HG02623 (cell line): ENCODE data around the gene FAM240B.

Experiments used
- ATAC-seq: cut with Tn5 transposase; IDR thresholded peaks from one replicate; pipeline ENCODE4 v1.9.1; 2021; ENCODE audit warnings: moderate library complexity; ENCODE audit not compliant: unreplicated experiment

Gene FAM240B

GRCh38 chr9:38700695-38701094 is 19.2 kb downstream of the FAM240B start:
- ATAC-seq, result no peak

GRCh38 chr9:38699337-38699736 is 20.6 kb downstream of the FAM240B start:
- ATAC-seq, result no peak

- ATAC-seq, result no peak
Observed at GRCh38 chr9:38697776-38698300, 22.1 kb downstream of the FAM240B start.

- ATAC-seq, result no peak
Observed at GRCh38 chr9:38696999-38697398, 22.9 kb downstream of the FAM240B start.

- ATAC-seq, result no peak
Observed at GRCh38 chr9:38694676-38695075, 25.3 kb downstream of the FAM240B start.

DNA sequence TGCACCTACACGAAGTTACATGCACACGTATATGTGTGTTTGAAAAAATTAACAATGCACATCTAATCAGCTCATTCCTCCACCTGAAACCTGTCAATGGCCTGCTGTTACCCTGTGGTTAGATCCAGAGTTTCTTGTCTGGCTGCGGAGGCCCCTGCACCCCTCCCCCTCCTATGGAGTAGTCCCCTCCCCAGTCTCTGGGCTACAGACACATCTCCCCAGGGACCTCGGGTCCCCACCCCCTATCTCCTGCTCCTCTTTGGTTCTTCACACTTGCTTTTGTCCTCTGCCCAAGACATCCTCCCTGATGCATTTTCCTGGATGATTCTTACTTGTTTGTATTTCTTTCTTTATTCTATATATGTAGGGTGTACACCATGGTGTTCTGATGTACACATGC is 27.2 kb downstream of the FAM240B start:
- ATAC-seq, result no peak

- no peak for ATAC-seq
Observed at GRCh38 chr9:38690574-38690973, 29.4 kb downstream of the FAM240B start.

DNA sequence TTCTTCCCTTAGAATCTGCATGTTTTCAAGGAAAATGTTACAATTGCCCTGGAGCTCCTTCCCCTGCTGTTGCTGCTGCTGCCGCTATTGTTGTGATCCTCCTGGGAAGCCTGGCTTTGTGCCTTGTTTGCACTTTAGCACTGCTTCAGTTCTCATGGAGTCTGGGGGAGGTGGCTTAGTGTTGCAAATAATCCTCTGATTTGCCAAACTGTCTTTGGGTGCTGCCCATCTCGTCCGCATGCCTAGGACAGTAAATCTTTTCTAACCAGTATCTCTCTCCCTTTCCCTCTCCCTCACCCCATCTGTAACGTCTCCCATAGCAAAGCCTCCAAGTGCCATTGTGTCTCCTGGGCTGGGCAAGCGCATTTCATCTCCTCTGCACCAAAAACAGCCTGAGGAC is 30.3 kb downstream of the FAM240B start:
- ATAC-seq, result no peak

DNA sequence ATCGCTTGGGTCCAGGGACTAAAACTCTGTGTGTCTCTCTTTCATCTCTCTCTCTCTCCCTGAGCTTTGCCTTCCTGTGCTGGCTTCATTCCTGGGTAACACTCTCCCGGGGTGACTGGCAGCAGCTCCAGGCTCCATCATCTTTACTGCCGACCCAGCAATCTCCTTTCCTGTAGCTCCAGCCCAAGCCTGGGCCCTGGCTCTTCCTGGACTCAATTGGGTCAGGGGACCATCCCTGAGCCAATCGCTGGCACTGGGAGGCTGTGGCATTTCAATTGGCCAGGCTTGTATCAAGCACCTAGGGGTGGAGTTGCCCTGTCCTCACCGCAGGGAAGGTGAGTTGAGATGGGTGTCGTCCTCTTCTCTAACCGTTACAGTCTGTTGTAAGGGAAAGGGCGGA is 31.9 kb downstream of the FAM240B start:
- no peak for ATAC-seq

DNA sequence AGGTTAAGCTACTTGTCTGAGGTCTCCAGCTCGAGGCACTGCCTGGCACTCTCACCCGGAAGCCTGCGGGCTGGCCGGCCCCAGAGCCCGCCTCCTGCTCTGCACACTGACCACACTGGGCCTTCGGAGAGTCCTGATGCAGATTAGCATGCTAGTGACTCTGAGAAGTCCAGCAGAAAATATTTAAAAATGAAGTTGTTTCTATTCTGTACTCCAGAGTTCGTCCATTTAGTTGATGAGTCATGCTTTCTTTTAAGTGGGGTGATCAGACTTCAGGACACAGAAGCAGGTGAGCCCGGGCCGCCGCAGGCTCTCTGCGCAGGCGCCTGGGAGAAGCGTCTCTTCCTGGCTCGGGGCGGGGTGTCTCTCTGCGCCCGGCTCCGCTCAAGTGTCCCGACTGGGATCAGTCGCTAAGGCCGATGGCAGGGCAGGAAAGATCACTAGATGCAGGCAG is 32.5 kb downstream of the FAM240B start:
- ATAC-seq, result peak; percentile 46

DNA sequence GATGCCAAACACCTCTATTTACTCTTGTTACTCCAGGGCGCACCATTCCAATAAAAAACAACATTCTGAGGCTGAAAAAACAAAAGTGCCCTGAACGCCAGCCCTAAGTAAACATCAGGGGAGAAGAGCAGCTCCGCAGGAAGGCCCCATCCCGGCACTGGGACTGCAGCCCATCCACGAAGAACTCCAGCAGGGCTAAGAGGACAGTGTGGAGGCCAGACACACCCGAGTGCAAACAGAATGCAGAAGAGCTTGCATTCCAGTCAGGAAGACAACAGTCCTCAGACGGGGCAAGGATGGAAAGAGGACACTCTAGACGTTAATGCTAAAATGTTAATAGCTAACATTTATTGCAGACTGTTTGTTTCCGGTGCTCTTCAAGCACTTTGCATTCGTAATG is 33.0 kb downstream of the FAM240B start:
- no peak for ATAC-seq

- ATAC-seq, result no peak
Observed at GRCh38 chr9:38685535-38685934, 34.4 kb downstream of the FAM240B start.

- ATAC-seq, result no peak
Observed at GRCh38 chr9:38683336-38683735, 36.6 kb downstream of the FAM240B start.

GRCh38 chr9:38682713-38683112 is 37.2 kb downstream of the FAM240B start:
- no peak for ATAC-seq

DNA sequence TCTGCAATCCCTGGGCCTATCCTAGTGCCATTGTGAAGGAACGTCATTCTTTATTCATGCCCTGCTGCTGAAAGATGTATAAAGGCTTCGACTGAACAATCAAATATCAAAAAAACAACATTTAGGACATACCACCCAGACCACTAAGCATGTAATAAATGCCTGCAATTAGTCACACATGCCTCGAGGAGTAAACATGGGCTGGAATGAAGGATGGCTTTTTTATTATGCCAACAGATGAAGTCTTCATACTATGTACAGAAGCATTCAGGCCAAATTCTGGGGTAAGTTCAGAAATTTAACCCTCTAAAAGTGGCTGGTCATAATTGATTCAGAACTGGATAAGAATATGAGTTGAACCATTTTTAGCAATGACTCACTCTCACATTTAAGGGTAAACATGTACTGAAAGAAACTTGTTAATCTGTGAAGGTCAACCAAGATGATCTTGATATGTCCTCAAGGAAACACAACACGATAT is 38.1 kb downstream of the FAM240B start:
- ATAC-seq, result no peak

DNA sequence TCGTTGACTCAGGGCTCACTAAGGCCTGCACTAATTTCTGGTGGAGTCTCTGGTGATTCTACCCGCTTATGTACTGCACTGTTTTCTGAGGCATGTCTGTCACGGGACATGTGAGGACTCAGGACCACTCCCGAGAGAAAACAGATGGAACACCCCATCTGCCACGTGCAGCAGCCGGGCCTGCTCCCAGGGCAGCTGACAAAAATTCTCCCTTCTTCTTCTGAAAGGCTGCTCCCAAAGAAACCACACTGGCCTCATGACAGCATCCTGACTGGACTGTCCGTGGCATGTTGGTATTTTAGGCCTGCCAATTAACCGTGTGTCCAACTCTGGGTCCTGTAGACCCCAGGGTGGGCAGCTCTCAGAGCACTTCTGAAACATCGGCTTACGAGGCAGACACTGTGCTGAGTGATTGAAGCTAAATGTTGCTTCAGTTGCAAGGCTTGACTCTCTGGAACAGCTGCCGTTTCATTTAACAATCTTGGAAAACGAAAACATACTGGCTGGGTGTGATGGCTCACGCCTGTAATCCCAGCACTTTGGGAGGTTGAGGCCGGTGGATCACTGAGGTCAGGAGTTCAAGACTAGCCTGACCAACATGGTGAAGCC is 39.0 kb downstream of the FAM240B start:
- no peak for ATAC-seq

GRCh38 chr9:38677660-38678303 is 42.2 kb downstream of the FAM240B start:
- no peak for ATAC-seq

DNA sequence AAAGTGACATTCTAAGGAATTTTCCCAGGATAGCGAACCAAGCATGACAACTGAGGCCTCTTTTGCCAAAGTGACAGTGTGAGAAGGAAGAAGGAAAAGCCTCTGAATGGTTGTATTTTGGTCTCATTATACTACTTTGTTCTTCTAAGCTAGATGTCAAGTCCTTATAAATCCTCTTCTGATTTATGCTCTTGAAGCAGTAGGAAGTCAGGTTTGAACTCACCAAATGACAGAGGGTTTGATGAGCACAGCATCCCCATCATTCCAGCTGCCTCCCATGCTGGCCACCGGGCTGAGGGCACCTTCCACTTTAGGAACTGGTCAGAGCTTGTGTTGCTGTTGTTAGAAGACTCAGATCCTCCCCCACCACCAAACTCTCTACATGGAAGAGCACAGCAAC is 44.1 kb downstream of the FAM240B start:
- no peak for ATAC-seq

DNA sequence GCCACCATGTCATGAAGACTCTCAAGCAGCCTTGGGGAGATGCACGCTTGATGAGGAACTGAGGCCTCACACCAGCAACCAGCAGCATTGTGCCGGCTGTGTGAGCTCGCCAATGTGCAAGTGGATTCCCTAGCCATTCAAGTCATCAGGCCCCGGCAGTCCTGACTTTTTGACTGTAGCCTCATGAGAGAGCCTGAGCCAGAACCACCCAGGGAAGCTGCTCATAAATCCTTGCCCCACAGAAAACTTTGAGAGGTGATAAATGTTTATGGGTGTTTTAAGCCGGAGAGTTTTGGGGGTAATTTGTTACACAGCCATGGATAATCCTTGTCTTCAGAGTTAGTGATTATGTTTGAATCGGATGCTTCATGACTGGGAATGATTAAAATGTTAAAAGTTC is 44.7 kb downstream of the FAM240B start:
- no peak for ATAC-seq

- ATAC-seq, result no peak
Observed at GRCh38 chr9:38673399-38674193, 46.3 kb downstream of the FAM240B start.

DNA sequence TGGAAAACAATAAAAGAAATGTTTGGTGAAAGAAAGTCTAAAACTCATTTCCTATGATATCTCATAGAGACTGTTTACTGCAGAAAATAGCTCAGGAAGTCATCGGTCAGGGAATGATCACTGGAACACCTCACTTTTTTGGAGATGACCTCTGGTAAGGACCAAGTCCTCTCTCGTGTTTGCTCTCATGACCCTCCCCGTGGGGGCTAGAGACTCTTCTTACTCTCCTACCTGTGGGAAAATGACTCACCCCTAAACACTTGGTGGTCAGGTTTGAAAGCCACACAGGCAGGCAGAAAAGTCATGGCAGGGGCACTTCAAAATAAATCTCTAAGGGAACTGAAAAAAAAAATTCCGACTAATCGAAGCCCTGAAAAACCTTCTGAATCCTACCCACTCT is 48.2 kb downstream of the FAM240B start:
- ATAC-seq, result no peak

DNA sequence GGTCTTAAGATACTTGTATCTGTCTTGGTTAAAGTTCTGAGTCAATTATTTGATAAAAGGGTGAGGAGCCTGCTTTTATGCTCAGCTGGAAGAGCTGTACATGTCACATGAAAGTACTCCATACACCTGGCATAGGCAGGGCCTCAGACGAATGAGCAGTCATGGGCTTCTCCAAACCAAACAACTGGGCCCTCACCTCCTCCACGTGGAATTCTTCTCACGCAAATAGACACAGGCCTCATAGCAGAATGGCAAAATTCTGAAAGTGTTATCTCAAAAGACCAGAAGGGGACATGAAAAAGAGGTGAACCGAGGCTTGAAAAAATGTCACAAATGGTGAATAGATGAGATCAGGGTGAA is 48.6 kb downstream of the FAM240B start:
- no peak for ATAC-seq
